Hepatocyte (in vitro differentiated cells): ENCODE data around the gene APEX2. TPM values are rescaled to one million over a fixed set of nuclear protein-coding genes. Genes with fewer than 3 reads are reported as not detected.
A peak's percentile ranks its signal among the peaks of the same experiment; 100 is the strongest.

Experiments
- DNase-seq: peaks from one replicate; pipeline ENCODE4 v3.0.0-alpha.2; 2016; ENCODE audit warnings: low spot score
- H2AFZ ChIP-seq: fragments of 200-600 bp; sonication (generic); 2 replicates; pipeline ENCODE4 v1.6.0; 2016; ENCODE audit warnings: antibody characterized with exemption, mild to moderate bottlenecking
- H3K27ac ChIP-seq: fragments of 200-600 bp; sonication (generic); 2 replicates; pipeline ENCODE4 v1.5.1; 2016; ENCODE audit warnings: mild to moderate bottlenecking
- H3K27me3 ChIP-seq: fragments of 200-600 bp; sonication (generic); 2 replicates; pipeline ENCODE4 v1.6.1; 2016
- H3K36me3 ChIP-seq: fragments of 200-600 bp; sonication (generic); replicated peaks from 2 replicates; pipeline ENCODE4 v1.5.1; 2016; ENCODE audit warnings: low read depth; ENCODE audit not compliant: insufficient read depth
- H3K4me1 ChIP-seq: fragments of 200-600 bp; sonication (generic); 2 replicates; pipeline ENCODE4 v1.5.1; 2016; ENCODE audit warnings: mild to moderate bottlenecking, moderate library complexity; ENCODE audit not compliant: insufficient read depth
- H3K4me2 ChIP-seq: fragments of 200-600 bp; sonication (generic); 2 replicates; pipeline ENCODE4 v1.6.0; 2016
- H3K4me3 ChIP-seq: fragments of 200-600 bp; sonication (generic); 2 replicates; pipeline ENCODE4 v1.5.1; 2016; ENCODE audit warnings: mild to moderate bottlenecking
- H3K79me2 ChIP-seq: fragments of 200-600 bp; sonication (generic); 2 replicates; pipeline ENCODE4 v1.6.0; 2017; ENCODE audit warnings: mild to moderate bottlenecking
- H3K9me2 ChIP-seq: fragments of 200-600 bp; sonication (generic); replicated peaks from 2 replicates; pipeline ENCODE4 v1.6.0; 2017; ENCODE audit warnings: mild to moderate bottlenecking; ENCODE audit not compliant: insufficient read depth
- H3K9me3 ChIP-seq: fragments of 200-600 bp; sonication (generic); 2 replicates; pipeline ENCODE4 v1.5.1; 2016; ENCODE audit warnings: low read depth, mild to moderate bottlenecking
- H4K20me1 ChIP-seq: fragments of 200-600 bp; sonication (generic); 2 replicates; pipeline ENCODE4 v1.6.0; 2016; ENCODE audit warnings: mild to moderate bottlenecking; ENCODE audit not compliant: insufficient read depth, poor library complexity, severe bottlenecking
- EZH2 ChIP-seq: fragments of 200-600 bp; sonication (generic); IDR thresholded peaks from 2 replicates; pipeline ENCODE4 v1.6.1; 2016; ENCODE audit warnings: antibody characterized with exemption, mild to moderate bottlenecking, borderline replicate concordance
- EZH2phosphoT487 ChIP-seq: fragments of 200-600 bp; sonication (generic); IDR thresholded peaks from one replicate; pipeline ENCODE4 v1.6.1; 2018; ENCODE audit warnings: antibody characterized with exemption, mild to moderate bottlenecking, low read depth, moderate library complexity; ENCODE audit not compliant: unreplicated experiment, severe bottlenecking
- WGBS: methylation state at CpG from one replicate; pipeline ENCODE4 v1.1.6; 2016; ENCODE audit warnings: low lambda C conversion rate; ENCODE audit errors: missing lambda C conversion rate; 5-methylcytosine and 5-hydroxymethylcytosine counted together
- polyA plus RNA-seq: library from polyadenylated mRNA; unstranded; fragments of >200 nt; fragmentation: Nextera tagmentation; extraction: Ambion mirVana; gene quantifications from 2 replicates; pipeline ENCODE4 v1.2.1, GENCODE V29; 2016
- total RNA-seq: library from RNA; depleted of rRNA; stranded (reverse); fragments of >200 nt; gene quantifications from 2 replicates; pipeline ENCODE4 v1.2.3, GENCODE V29; 2014
- TF ChIP-seq, protein P1 (sequence below): fragments of 200-600 bp; sonication (generic); IDR thresholded peaks from 2 replicates; pipeline ENCODE4 v1.5.1; 2016; ENCODE audit warnings: antibody characterized with exemption, mild to moderate bottlenecking; ENCODE audit not compliant: poor library complexity

APEX2 gene
- total and polyA plus RNA-seq, 2 experiments from 2014 or later, result 13.8 to 19.1 TPM

DNA sequence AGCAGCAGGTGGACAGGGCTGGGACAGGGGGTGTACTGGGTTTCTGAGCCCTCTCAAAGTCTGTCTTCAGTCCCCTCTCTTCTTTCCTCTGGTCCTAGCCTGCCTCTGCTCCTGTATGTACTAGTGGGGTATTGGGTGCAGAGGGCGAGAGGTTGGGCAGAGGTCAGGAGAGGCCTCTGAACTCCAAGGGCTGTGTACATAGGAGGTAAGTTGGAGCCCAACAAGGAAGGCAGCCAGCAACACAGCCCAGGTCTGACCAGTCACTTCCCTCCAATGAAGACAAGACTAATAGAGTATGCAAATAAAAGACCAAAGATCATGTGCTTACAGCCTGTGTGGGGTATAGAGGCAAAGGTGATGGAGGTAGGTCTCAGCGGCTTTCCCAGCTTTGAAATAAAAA, 6.1 kb upstream of the APEX2 start, which contains the start of gene PFKFB1:
Gene PFKFB1, minus strand, starts transcription at position 90 of the 400 bp plus-strand sequence. CDS start 181 bp downstream, outside the sequence.
- H2AFZ ChIP-seq, result no peak within 1 kb of the TSS
- H3K9me2 ChIP-seq, result no peaks in the 10 kb centered on the region
- H3K4me3 ChIP-seq, result no peak within 1 kb of the TSS
- no peaks in the 10 kb centered on the region for H4K20me1 ChIP-seq
- H3K4me1 ChIP-seq, result no peaks in the 10 kb centered on the region
- no peaks in the 10 kb centered on the region for H3K27me3 ChIP-seq
- TF ChIP-seq EZH2, result no peak
- no peaks in the 10 kb centered on the region for H3K79me2 ChIP-seq
- no peak within 1 kb of the TSS for H3K27ac ChIP-seq
- no peak within 1 kb of the TSS for H3K4me2 ChIP-seq
- no peak for DNase-seq
- H3K9me3 ChIP-seq, result no peaks in the 10 kb centered on the region
- 69% methylated on average over 2 of the region's 2 CpGs for WGBS
- H3K36me3 ChIP-seq, result no peaks in the 10 kb centered on the region

DNA sequence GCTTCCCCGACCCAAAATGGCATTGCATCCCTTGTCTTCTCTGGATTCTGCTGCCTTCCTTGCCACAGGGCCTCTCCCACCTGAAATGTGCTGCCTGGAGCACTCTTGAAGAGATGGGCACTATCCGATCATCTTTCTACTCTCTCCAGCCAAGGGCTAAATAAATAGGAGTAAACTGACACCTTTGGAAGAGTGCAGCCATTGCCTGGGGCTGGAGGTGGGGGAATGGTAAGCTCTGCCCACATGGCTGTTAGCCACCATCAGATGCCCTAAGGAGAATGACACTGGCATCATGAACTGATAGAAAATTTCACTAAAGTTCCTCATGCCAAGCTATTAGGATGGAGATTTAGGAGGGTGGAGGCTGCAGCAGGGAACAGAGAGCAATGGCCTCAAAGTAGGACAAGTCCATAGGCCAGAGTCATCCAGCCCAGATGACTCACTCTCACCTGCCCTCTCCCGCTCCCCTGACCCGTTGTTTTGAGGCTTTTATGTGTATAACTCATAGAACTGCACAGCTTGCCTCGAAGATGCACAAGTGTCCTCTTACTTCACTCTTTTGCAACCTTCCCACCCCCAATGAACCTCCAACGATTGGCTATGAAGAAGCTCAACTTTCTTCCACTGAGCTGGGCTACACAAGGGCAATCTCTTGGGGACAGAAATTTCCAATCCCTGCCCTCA, 5.4 kb upstream of the APEX2 start:
- WGBS, result 73% methylated on average over 6 of the region's 6 CpGs
- Histone ChIP-seq H3K4me2 (no peak overlapping the region), H3K9me2 (no peaks in the 10 kb centered on the region), H3K79me2 (no peaks in the 10 kb centered on the region), H3K9me3 (no peaks in the 10 kb centered on the region), H3K4me3 (no peak overlapping the region), H4K20me1 (no peaks in the 10 kb centered on the region), H3K27me3 (no peaks in the 10 kb centered on the region), H2AFZ (no peak overlapping the region), H3K27ac (no peak overlapping the region), H3K36me3 (no peaks in the 10 kb centered on the region), H3K4me1 (no peaks in the 10 kb centered on the region)
- TF ChIP-seq EZH2phosphoT487 (no peak), EZH2 (no peak)
- TF ChIP-seq, protein P1, sequence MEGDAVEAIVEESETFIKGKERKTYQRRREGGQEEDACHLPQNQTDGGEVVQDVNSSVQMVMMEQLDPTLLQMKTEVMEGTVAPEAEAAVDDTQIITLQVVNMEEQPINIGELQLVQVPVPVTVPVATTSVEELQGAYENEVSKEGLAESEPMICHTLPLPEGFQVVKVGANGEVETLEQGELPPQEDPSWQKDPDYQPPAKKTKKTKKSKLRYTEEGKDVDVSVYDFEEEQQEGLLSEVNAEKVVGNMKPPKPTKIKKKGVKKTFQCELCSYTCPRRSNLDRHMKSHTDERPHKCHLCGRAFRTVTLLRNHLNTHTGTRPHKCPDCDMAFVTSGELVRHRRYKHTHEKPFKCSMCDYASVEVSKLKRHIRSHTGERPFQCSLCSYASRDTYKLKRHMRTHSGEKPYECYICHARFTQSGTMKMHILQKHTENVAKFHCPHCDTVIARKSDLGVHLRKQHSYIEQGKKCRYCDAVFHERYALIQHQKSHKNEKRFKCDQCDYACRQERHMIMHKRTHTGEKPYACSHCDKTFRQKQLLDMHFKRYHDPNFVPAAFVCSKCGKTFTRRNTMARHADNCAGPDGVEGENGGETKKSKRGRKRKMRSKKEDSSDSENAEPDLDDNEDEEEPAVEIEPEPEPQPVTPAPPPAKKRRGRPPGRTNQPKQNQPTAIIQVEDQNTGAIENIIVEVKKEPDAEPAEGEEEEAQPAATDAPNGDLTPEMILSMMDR, result no peak
- DNase-seq, result peak; percentile 22

DNA sequence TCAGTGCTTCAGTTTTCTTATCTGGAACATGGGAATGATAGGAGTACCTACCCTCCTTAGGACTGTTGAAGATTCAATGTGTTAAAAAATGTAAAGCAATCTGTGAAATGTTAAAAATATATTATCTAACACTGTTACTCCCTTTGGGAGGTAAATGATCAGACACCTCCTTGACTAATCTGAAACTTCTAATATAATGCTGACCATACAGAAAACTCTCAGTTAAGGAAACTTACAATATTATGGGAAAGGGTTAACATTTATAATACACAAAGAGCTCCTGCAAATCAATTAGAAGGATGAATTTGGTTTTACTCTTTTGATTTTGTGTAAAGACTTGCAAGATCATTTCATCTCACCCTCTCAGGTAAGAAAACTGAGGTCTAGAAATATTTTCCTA, 4.5 kb upstream of the APEX2 start:
- TF ChIP-seq EZH2 (no peak), EZH2phosphoT487 (no peak)
- TF ChIP-seq, protein P1, result no peak
- Histone ChIP-seq H3K4me1 (no peaks in the 10 kb centered on the region), H3K9me2 (no peaks in the 10 kb centered on the region), H3K79me2 (peaks cover 3% of the 10 kb centered on the region), H3K27ac (no peak overlapping the region), H3K4me3 (no peak overlapping the region), H3K36me3 (no peaks in the 10 kb centered on the region), H2AFZ (no peak overlapping the region), H3K27me3 (no peaks in the 10 kb centered on the region), H3K9me3 (no peaks in the 10 kb centered on the region), H3K4me2 (no peak overlapping the region), H4K20me1 (no peaks in the 10 kb centered on the region)
- no peak for DNase-seq

DNA sequence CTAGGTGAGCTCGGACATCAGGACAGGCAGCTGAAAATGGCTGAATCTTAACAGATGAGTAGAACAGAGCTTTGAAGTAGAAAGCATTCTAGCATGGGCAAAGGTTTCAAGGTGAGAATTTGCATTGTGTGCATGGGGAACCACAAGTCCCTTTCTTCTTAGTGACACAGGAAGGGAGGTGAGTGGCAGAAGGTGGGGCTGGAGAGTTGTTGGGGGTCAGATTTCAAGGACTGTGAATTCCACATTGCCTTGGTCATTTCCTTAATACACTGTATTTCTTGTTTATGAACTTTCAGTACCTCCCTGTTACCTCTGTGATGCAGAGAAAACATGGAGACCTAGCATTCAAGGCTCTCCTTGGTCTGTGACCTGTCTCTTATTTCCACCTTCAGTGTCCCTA, 4.1 kb downstream of the APEX2 start:
- no peaks in the 10 kb centered on the region for H3K36me3 ChIP-seq
- no peaks in the 10 kb centered on the region for H3K27me3 ChIP-seq
- TF ChIP-seq EZH2, result no peak
- TF ChIP-seq, protein P1, result no peak
- no peak for TF ChIP-seq EZH2phosphoT487
- peaks cover 10% of the 10 kb centered on the region for H3K4me1 ChIP-seq
- 65% methylated on average over 1 of the region's 1 CpG for WGBS
- H3K27ac ChIP-seq, result no peak overlapping the region
- H3K4me2 ChIP-seq, result no peak overlapping the region
- DNase-seq, result no peak
- H3K9me2 ChIP-seq, result no peaks in the 10 kb centered on the region
- peaks cover 14% of the 10 kb centered on the region for H3K79me2 ChIP-seq
- H3K9me3 ChIP-seq, result no peaks in the 10 kb centered on the region
- H2AFZ ChIP-seq, result no peak overlapping the region
- H3K4me3 ChIP-seq, result no peak overlapping the region
- no peaks in the 10 kb centered on the region for H4K20me1 ChIP-seq
